Keratinocyte (primary cell): ENCODE measurements around the gene SP140. TPM values are rescaled to one million over a fixed set of nuclear protein-coding genes. Genes with fewer than 3 reads are reported as not detected.

Experiments
- DNase-seq: peaks from one replicate; pipeline ENCODE4 v3.0.0-alpha.2; 2011; ENCODE audit warnings: low read depth, missing footprints, low spot score
- FAIRE-seq: peaks from 2 replicates; lab custom pipeline; 2011; peaks lifted over from hg19 to GRCh38; lab: Jason Lieb, UNC
- H2AFZ ChIP-seq: 2 replicates; pipeline ENCODE4 v1.6.0; 2012; ENCODE audit warnings: low read length, control low read depth, inconsistent platforms; ENCODE audit not compliant: control insufficient read depth
- H3K27ac ChIP-seq: 2 replicates; pipeline ENCODE4 v1.5.1; 2011; ENCODE audit warnings: low read length; ENCODE audit not compliant: control insufficient read depth, insufficient read depth
- H3K27me3 ChIP-seq: 3 replicates; pipeline ENCODE4 v1.6.0; 2011; ENCODE audit warnings: low read length; ENCODE audit not compliant: control insufficient read depth, insufficient read depth; ENCODE audit errors: extremely low read depth
- H3K36me3 ChIP-seq, 2 experiments: 2 replicates in 1 of 2; 3 replicates in 1 of 2; pipeline ENCODE4 v1.5.1; 2011; ENCODE audit warnings: low read length in 2 of 2, mild to moderate bottlenecking in 1 of 2; ENCODE audit not compliant: control insufficient read depth in 2 of 2, insufficient read depth in 2 of 2; ENCODE audit errors: extremely low read depth in 1 of 2
- H3K4me1 ChIP-seq: 3 replicates; pipeline ENCODE4 v1.5.1; 2011; ENCODE audit warnings: low read length; ENCODE audit not compliant: control insufficient read depth, insufficient read depth; ENCODE audit errors: extremely low read depth
- H3K4me2 ChIP-seq: 3 replicates; pipeline ENCODE4 v1.6.0; 2011; ENCODE audit warnings: low read depth, low read length; ENCODE audit not compliant: control insufficient read depth, insufficient read depth; ENCODE audit errors: extremely low read depth
- H3K4me3 ChIP-seq, 3 experiments: fragments of 200-600 bp in 1 of 3; sonication (generic) in 1 of 3; 2 replicates in 2 of 3; 3 replicates in 1 of 3; pipeline ENCODE4 v1.5.1; 2011 to 2016; ENCODE audit warnings: low read length in 3 of 3, mild to moderate bottlenecking in 3 of 3, control low read depth in 2 of 3, inconsistent platforms in 1 of 3, low read depth in 1 of 3, mixed read lengths in 1 of 3, mixed run types in 1 of 3, moderate library complexity in 1 of 3; ENCODE audit not compliant: control insufficient read depth in 2 of 3, insufficient read depth in 2 of 3; ENCODE audit errors: extremely low read depth in 1 of 3
- H3K79me2 ChIP-seq: 2 replicates; pipeline ENCODE4 v1.6.0; 2012; ENCODE audit warnings: low read length; ENCODE audit not compliant: control insufficient read depth, insufficient read depth
- H3K9ac ChIP-seq: 3 replicates; pipeline ENCODE4 v1.6.0; 2011; ENCODE audit warnings: low read length; ENCODE audit not compliant: control insufficient read depth, insufficient read depth; ENCODE audit errors: extremely low read depth
- H3K9me1 ChIP-seq: 3 replicates; pipeline ENCODE4 v1.6.0; 2011; ENCODE audit warnings: low read length; ENCODE audit not compliant: control insufficient read depth, insufficient read depth; ENCODE audit errors: extremely low read depth
- H3K9me3 ChIP-seq: 2 replicates; pipeline ENCODE4 v1.5.1; 2012; ENCODE audit warnings: low read depth, low read length; ENCODE audit not compliant: control insufficient read depth
- H4K20me1 ChIP-seq: 3 replicates; pipeline ENCODE4 v1.6.0; 2011; ENCODE audit warnings: low read length; ENCODE audit not compliant: control insufficient read depth, insufficient read depth; ENCODE audit errors: extremely low read depth
- CTCF ChIP-seq, 3 experiments: IDR thresholded peaks in 1 of 3; conservative IDR thresholded peaks in 1 of 3; optimal IDR thresholded peaks in 1 of 3; 2 replicates in 2 of 3; 3 replicates in 1 of 3; pipeline versions ENCODE3 to v1.5.1; 2011; ENCODE audit warnings: low read length in 3 of 3, mild to moderate bottlenecking in 3 of 3, moderate library complexity in 2 of 3, control low read depth in 1 of 3, inconsistent platforms in 1 of 3; ENCODE audit not compliant: insufficient read depth in 2 of 3; ENCODE audit errors: extremely low read depth in 1 of 3
- EZH2 ChIP-seq: IDR thresholded peaks from one replicate; pipeline ENCODE4 v1.6.1; 2012; ENCODE audit warnings: inconsistent platforms, mild to moderate bottlenecking, low read length, moderate library complexity
- dilution Hi-C: fragments of 300-500 bp; cut with MboI; formaldehyde crosslinking; loops from one replicate; pipeline ENCODE4 v1.7.0; 2020; ENCODE audit warnings: low sequenced_read_pairs; ENCODE audit not compliant: extremely low pct_ligation_motif_present
- polyA plus RNA-seq, 5 experiments: library from polyadenylated mRNA; depleted of rRNA in 3 of 5; stranded (reverse) in 3 of 5; stranded (forward) in 1 of 5; unstranded in 1 of 5; fragments of >200 nt; gene quantifications; 1 replicate in 1 of 5; 2 replicates in 3 of 5; 3 replicates in 1 of 5; pipeline versions ENCODE4 v1.2.1 to v1.2.3, GENCODE V29; 2011 to 2012; ENCODE audit warnings: missing spikeins in 2 of 5, low read depth in 1 of 5, low replicate concordance in 1 of 5

SP140 gene
- polyA plus RNA-seq, 1 donor (not counting 4 experiments of a cell fraction or from before 2014, with no cell fraction given), result 1.2 TPM

- Histone ChIP-seq H3K9me3 (no peaks in the 10 kb centered on the region), H3K27me3 (no peaks in the 10 kb centered on the region), H3K79me2 (no peaks in the 10 kb centered on the region), H2AFZ (no peak overlapping the region), H3K4me1 (peaks cover 8% of the 10 kb centered on the region), H3K9me1 (no peaks in the 10 kb centered on the region), H3K27ac (no peak overlapping the region), H3K4me2 (no peak overlapping the region), H3K9ac (no peak overlapping the region), H4K20me1 (no peaks in the 10 kb centered on the region), H3K4me3 (no peak overlapping the region), H3K36me3 (no peaks in the 10 kb centered on the region)
- TF ChIP-seq CTCF (optimal IDR thresholded peaks at IDR 0.05 in 1 of 3, IDR thresholded peaks at IDR 0.05 in 1 of 3, conservative IDR thresholded peaks at IDR 0.05 in 1 of 3; ENCODE audit: extremely low read depth in 1 of 3, insufficient read depth in 2 of 3, low read length in 3 of 3), result no peak
- no peak for TF ChIP-seq EZH2
- no peak for FAIRE-seq
- no peak for DNase-seq
- dilution Hi-C loops, result no loop called here
Measured at GRCh38 chr2:230269715-230270114, 44.2 kb downstream of the SP140 start.

GRCh38 chr2:230282936-230283335 is 57.4 kb downstream of the SP140 start:
- Histone ChIP-seq H3K9me3 (no peaks in the 10 kb centered on the region), H3K27me3 (no peaks in the 10 kb centered on the region), H3K9me1 (no peaks in the 10 kb centered on the region), H3K36me3 (no peaks in the 10 kb centered on the region), H3K4me3 (no peak overlapping the region), H3K9ac (no peak overlapping the region), H4K20me1 (no peaks in the 10 kb centered on the region), H2AFZ (no peak overlapping the region), H3K27ac (no peak overlapping the region), H3K4me2 (no peak overlapping the region), H3K79me2 (no peaks in the 10 kb centered on the region), H3K4me1 (no peaks in the 10 kb centered on the region)
- TF ChIP-seq EZH2 (no peak), CTCF (optimal IDR thresholded peaks at IDR 0.05 in 1 of 3, IDR thresholded peaks at IDR 0.05 in 1 of 3, conservative IDR thresholded peaks at IDR 0.05 in 1 of 3; ENCODE audit: extremely low read depth in 1 of 3, insufficient read depth in 2 of 3, low read length in 3 of 3) (no peak)
- dilution Hi-C loops, result no loop called here
- no peak for DNase-seq
- no peak for FAIRE-seq
